ENCODE data around the gene F11.

The F11 gene

GRCh38 chr4:186265683-186266652 is at the start of gene F11:
F11 (plus strand) TSS chr4:186266189; CDS start chr4:186267137, 948 bp downstream.
- no peak for DNase-seq (ENCODE audit: extremely low read depth, low read depth)
- no peak for TF ChIP-seq CTCF (IDR thresholded peaks at IDR 0.05; ENCODE audit: low read depth, low read length, missing control alignments)
- no peak within 1 kb of the TSS for H3K4me3 ChIP-seq (replicated peaks; ENCODE audit: low read depth, low read length)

- no peak for TF ChIP-seq CTCF (IDR thresholded peaks at IDR 0.05; ENCODE audit: low read depth, low read length, missing control alignments)
- DNase-seq (ENCODE audit: extremely low read depth, low read depth): no peak
- H3K4me3 ChIP-seq (replicated peaks; ENCODE audit: low read depth, low read length): no peak overlapping the region
These were observed 49.4 kb upstream of the F11 start for GRCh38 chr4:186216465-186217024.

GRCh38 chr4:186217733-186218293 is 48.2 kb upstream of the F11 start:
- H3K4me3 ChIP-seq (replicated peaks; ENCODE audit: low read depth, low read length): no peak overlapping the region
- TF ChIP-seq CTCF (IDR thresholded peaks at IDR 0.05; ENCODE audit: low read depth, low read length, missing control alignments): no peak
- no peak for DNase-seq (ENCODE audit: extremely low read depth, low read depth)

GRCh38 chr4:186221624-186222023 is 44.4 kb upstream of the F11 start:
- DNase-seq (ENCODE audit: extremely low read depth, low read depth): no peak
- H3K4me3 ChIP-seq (replicated peaks; ENCODE audit: low read depth, low read length): no peak overlapping the region
- TF ChIP-seq CTCF (IDR thresholded peaks at IDR 0.05; ENCODE audit: low read depth, low read length, missing control alignments): no peak

- no peak for DNase-seq (ENCODE audit: extremely low read depth, low read depth)
- H3K4me3 ChIP-seq (replicated peaks; ENCODE audit: low read depth, low read length): no peak overlapping the region
- no peak for TF ChIP-seq CTCF (IDR thresholded peaks at IDR 0.05; ENCODE audit: low read depth, low read length, missing control alignments)
These were observed 40.1 kb upstream of the F11 start for GRCh38 chr4:186225848-186226247.

- no peak for DNase-seq (ENCODE audit: extremely low read depth, low read depth)
- H3K4me3 ChIP-seq (replicated peaks; ENCODE audit: low read depth, low read length): no peak overlapping the region
- no peak for TF ChIP-seq CTCF (IDR thresholded peaks at IDR 0.05; ENCODE audit: low read depth, low read length, missing control alignments)
These were observed 39.3 kb upstream of the F11 start for GRCh38 chr4:186226521-186227189.

Data from HFF-Myc (cell line).